Tibial artery (tissue), 4 donors: ENCODE data around the gene MICAL2.

Source experiments
- DNase-seq, 2 donors: peaks; one replicate each; pipeline ENCODE4 v3.0.0-alpha.2; 2019
- H3K27ac ChIP-seq, 2 donors: fragments of 200-600 bp; sonication (generic) in 1 of 2; 1 replicate in 1 of 2; 2 replicates in 1 of 2; pipeline ENCODE4 v1.5.1; 2018 to 2019; ENCODE audit warnings: mild to moderate bottlenecking in 1 of 2
- H3K27me3 ChIP-seq, 2 donors: fragments of 200-600 bp; sonication (generic) in 1 of 2; one replicate each; pipeline versions ENCODE4 v1.5.1 to v1.6.0; 2016 to 2019
- H3K36me3 ChIP-seq, 3 donors: fragments of 200-600 bp; sonication (generic) in 2 of 3; one replicate each; pipeline ENCODE4 v1.5.1; 2016 to 2019; ENCODE audit warnings: mild to moderate bottlenecking in 2 of 3
- H3K4me1 ChIP-seq, 4 donors: fragments of 200-600 bp; sonication (generic) in 2 of 4; 1 replicate in 3 of 4; 2 replicates in 1 of 4; pipeline ENCODE4 v1.5.1; 2016 to 2019
- H3K4me3 ChIP-seq, 2 donors: fragments of 200-600 bp; sonication (generic) in 1 of 2; 1 replicate in 1 of 2; 2 replicates in 1 of 2; pipeline ENCODE4 v1.5.1; 2018 to 2019; ENCODE audit warnings: mild to moderate bottlenecking in 2 of 2
- H3K9me3 ChIP-seq, 3 donors: fragments of 200-600 bp; sonication (generic) in 1 of 3; one replicate each; pipeline ENCODE4 v1.5.1; 2016 to 2019
- intact Hi-C: fragments of 100-400 bp; cut with DNase I; formaldehyde crosslinking; loops from one replicate; pipeline ENCODE4 v1.15.0; 2023; ENCODE audit warnings: low total_unique reads
- TF ChIP-seq, protein P1 (sequence below), 2 experiments: fragments of 200-600 bp in 1 of 2; fragments of 450-650 bp in 1 of 2; IDR thresholded peaks; one replicate each; pipeline ENCODE4 v1.5.1; 2017 to 2019; ENCODE audit warnings: antibody characterized with exemption in 2 of 2, mild to moderate bottlenecking in 1 of 2, moderate library complexity in 1 of 2

The MICAL2 gene

DNA sequence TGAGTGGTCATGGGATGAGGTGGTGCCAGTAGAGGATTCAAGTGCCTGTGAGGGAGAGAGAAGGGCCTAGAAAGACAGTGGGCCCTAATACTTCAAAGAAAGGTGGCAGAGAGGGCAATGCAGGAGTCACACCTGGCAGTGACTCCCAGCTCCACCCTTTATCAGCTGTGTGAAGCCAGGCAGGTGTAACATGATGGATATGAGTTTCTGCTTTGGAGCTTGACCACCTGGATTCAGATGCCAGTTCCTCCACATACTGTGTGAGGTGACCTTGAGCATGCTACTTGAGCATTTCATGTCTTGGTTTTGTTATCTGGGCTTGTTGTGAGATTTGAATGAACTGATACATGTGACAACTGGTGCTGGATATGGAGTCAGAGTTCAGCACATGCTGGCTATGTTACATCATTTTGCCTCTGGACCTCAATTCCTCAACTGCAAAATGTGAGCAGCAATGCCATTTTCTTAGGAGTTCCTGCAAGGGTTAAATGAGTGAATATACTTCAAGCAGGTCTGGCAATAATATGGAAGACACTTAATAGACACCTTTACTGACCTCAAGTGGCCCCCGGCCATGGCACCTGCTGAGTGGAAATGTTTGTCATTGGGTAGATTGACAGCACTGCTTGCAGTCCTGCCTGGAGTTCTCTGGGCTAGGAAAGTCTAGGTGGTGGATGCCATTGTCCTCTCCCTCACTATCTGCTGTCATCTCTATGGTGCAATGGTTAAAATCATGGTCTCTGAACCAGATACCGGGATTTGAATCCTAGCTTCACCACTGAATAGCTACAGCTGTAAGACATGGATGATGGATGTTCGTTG is 83.3 kb downstream of the MICAL2 start:
- no peaks in the 10 kb centered on the region for H3K9me3 ChIP-seq
- TF ChIP-seq, protein P1, sequence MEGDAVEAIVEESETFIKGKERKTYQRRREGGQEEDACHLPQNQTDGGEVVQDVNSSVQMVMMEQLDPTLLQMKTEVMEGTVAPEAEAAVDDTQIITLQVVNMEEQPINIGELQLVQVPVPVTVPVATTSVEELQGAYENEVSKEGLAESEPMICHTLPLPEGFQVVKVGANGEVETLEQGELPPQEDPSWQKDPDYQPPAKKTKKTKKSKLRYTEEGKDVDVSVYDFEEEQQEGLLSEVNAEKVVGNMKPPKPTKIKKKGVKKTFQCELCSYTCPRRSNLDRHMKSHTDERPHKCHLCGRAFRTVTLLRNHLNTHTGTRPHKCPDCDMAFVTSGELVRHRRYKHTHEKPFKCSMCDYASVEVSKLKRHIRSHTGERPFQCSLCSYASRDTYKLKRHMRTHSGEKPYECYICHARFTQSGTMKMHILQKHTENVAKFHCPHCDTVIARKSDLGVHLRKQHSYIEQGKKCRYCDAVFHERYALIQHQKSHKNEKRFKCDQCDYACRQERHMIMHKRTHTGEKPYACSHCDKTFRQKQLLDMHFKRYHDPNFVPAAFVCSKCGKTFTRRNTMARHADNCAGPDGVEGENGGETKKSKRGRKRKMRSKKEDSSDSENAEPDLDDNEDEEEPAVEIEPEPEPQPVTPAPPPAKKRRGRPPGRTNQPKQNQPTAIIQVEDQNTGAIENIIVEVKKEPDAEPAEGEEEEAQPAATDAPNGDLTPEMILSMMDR (IDR thresholded peaks at IDR 0.05): no peak
- peak overlapping the region in 1 of 2 donors; percentile 8 for H3K27ac ChIP-seq
- intact Hi-C loops: no loop called here
- no peaks in the 10 kb centered on the region for H3K27me3 ChIP-seq
- no peak overlapping the region for H3K4me3 ChIP-seq
- peak in 1 of 2 donors; percentile 28 for DNase-seq
- peaks cover 0 to 75% (median 42%) of the 10 kb centered on the region in 4 donors for H3K4me1 ChIP-seq
- H3K36me3 ChIP-seq: peaks cover 4 to 7% (median 4%) of the 10 kb centered on the region in 3 donors

DNA sequence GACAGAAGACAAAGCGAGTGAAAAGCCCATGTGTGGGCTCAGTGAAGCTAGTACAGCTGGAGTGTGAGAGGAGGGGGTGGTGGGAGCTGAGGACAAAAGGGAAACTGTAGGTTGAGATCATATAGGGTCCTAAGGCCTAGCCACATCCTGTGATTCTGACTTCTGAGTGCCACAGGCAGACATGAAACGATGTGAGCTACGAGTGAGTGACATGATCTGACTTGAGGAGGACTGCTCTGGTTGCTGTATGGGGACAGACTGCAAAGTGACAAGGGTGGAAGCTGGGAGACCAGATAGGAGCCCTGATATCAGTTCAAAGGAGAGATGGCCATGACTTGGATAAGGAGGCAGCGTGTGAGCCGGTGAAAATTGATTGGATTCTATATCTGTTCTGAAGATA is 85.4 kb downstream of the MICAL2 start:
- Histone ChIP-seq H3K36me3 (peaks cover 0 to 4% (median 4%) of the 10 kb centered on the region in 3 donors), H3K9me3 (no peaks in the 10 kb centered on the region), H3K27ac (peak overlapping the region in 1 of 2 donors; percentile 71), H3K27me3 (no peaks in the 10 kb centered on the region), H3K4me3 (no peak overlapping the region), H3K4me1 (peaks cover 0 to 77% (median 50%) of the 10 kb centered on the region in 4 donors)
- DNase-seq: peak in 1 of 2 donors; percentile 42
- TF ChIP-seq, protein P1 (IDR thresholded peaks at IDR 0.05): no peak
- intact Hi-C loops: no loop called here

DNA sequence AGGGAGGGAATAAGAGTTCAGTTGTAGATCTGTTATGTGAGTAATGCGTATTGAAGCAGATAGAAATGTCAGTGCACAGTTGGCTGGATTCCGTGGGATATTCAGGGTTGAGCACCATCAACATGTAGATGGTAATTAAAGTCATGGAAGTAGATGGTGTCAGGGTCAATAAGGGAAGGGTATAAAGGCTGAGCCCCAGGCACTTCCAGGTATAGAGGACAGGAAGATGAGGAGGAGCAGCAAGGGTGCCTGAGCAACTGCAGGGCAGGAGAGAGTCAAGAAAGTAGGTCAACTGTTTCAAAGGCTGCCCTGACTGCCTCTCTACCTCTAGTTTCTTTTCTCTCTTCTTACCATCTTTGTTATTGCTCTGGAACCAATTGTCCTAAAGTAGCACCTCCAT is 85.9 kb downstream of the MICAL2 start:
- peaks cover 0 to 83% (median 55%) of the 10 kb centered on the region in 4 donors for H3K4me1 ChIP-seq
- intact Hi-C loops: no loop called here
- H3K27ac ChIP-seq: peak overlapping the region in 1 of 2 donors; percentile 71
- H3K9me3 ChIP-seq: no peaks in the 10 kb centered on the region
- DNase-seq: peak in 1 of 2 donors; percentile 11
- peaks cover 0 to 4% (median 4%) of the 10 kb centered on the region in 3 donors for H3K36me3 ChIP-seq
- H3K4me3 ChIP-seq: no peak overlapping the region
- TF ChIP-seq, protein P1 (IDR thresholded peaks at IDR 0.05): no peak
- no peaks in the 10 kb centered on the region for H3K27me3 ChIP-seq

DNA sequence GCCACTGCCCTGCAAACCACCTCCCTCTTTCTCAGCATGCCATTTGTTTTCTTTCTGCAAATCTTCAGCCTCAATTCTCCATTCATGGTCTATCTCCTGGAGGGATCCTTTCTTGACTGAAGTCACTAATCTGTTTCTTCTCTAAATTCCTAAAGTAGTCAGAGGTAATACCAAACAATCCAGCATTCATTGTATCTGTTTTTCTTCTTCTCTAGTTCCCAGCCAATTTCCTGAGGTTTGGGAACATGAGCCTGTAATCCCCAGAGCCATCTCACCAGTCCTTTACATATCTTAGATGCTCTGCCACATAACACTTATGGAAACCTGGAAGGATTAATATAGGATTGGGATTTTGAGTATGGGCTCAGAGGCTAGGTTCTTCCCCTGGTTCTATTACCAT is 86.5 kb downstream of the MICAL2 start:
- H3K4me1 ChIP-seq: peaks cover 0 to 89% (median 61%) of the 10 kb centered on the region in 4 donors
- H3K27ac ChIP-seq: peak overlapping the region in 1 of 2 donors; percentile 71

DNA sequence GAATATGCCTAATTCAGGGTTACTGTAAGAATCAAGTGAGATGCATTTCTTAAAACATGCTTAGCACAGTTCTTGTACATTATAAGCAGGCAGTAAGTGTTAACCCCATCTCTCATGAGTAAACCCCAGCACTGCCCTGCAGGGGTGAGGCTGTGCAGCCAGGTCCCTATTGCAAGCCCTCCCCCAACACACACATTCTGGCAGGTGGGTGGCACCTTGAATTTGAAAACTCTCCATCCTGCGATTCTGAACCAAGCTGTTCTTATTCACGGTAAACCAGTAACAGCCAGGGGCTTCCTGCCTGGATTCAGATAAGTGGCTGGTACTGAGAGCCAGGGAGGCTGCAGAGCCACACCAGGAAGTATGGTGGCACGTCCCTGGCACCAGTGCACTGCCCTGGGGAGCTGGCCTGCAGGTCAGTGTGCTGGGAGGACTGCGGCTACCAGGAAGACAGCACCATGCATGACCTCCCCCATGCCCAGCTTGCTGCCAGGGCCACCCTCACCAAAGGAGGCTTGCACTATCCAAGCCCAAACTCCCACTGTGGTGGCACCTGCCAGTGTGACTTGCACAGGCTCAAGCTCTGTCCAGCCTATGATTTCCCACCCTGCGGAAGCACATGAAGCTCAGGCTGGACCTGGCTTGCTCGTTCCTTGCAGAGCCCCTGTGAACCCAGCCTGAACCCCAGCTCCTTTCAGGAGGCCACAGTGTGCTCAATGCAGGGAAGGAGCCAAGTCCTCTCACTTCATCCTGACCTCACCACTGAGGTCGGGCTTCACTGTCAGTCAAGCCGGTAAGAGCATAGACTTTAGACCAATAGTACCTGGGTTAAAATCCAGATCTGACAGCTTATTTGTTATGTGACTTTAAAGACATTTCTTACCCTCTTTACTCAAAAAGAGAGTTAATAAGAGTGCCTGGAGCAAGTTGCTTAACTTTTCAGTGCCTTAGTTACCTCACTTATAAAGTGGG is 88.1 kb downstream of the MICAL2 start:
- peak overlapping the region; percentile 71 to 72 for H3K27ac ChIP-seq
- no peaks in the 10 kb centered on the region for H3K27me3 ChIP-seq
- TF ChIP-seq, protein P1 (IDR thresholded peaks at IDR 0.05): no peak
- intact Hi-C loops: no loop called here
- DNase-seq: peak in 1 of 2 donors; percentile 72
- H3K9me3 ChIP-seq: no peaks in the 10 kb centered on the region
- peaks cover 0 to 88% (median 59%) of the 10 kb centered on the region in 4 donors for H3K4me1 ChIP-seq
- no peak overlapping the region for H3K4me3 ChIP-seq
- peaks cover 0 to 4% (median 4%) of the 10 kb centered on the region in 3 donors for H3K36me3 ChIP-seq

More for the DNA sequence above, 86.5 kb downstream of the MICAL2 start:
- Histone ChIP-seq H3K4me3 (no peak overlapping the region), H3K9me3 (no peaks in the 10 kb centered on the region), H3K36me3 (peaks cover 0 to 4% (median 4%) of the 10 kb centered on the region in 3 donors), H3K27me3 (no peaks in the 10 kb centered on the region)
- TF ChIP-seq, protein P1 (IDR thresholded peaks at IDR 0.05): no peak
- no peak for DNase-seq
- intact Hi-C loops: no loop called here
